IgD-negative memory B cell (primary cell): ENCODE data around the gene ARSH. TPM values are rescaled to one million over a fixed set of nuclear protein-coding genes. Genes with fewer than 3 reads are reported as not detected.
"Not testable (repeated sequence)": the region's sequence is repeated elsewhere in the genome, so short reads cannot be mapped to it uniquely, and the experiment has no call there.

ENCODE experiments used
- H3K27ac Mint-ChIP-seq, 3 donors: one replicate each; pipeline ENCODE4 v1.8.0; 2020 to 2022; ENCODE audit warnings: mild to moderate bottlenecking in 3 of 3, mixed read lengths in 3 of 3, moderate library complexity in 1 of 3
- H3K27me3 Mint-ChIP-seq: one replicate; pipeline ENCODE4 v1.8.0; 2021; ENCODE audit warnings: mixed read lengths
- H3K36me3 Mint-ChIP-seq: one replicate; pipeline ENCODE4 v1.8.0; 2020; ENCODE audit warnings: mild to moderate bottlenecking, mixed read lengths
- H3K4me1 Mint-ChIP-seq, 3 donors: one replicate each; pipeline ENCODE4 v1.8.0; 2020 to 2022; ENCODE audit warnings: mixed read lengths in 3 of 3, mild to moderate bottlenecking in 1 of 3
- H3K4me3 Mint-ChIP-seq, 4 donors: one replicate each; pipeline ENCODE4 v1.8.0; 2020 to 2022; ENCODE audit warnings: mild to moderate bottlenecking in 4 of 4, mixed read lengths in 4 of 4, moderate library complexity in 3 of 4
- H3K9me3 Mint-ChIP-seq, 3 donors: one replicate each; pipeline ENCODE4 v1.8.0; 2020 to 2021; ENCODE audit warnings: mixed read lengths in 3 of 3, mild to moderate bottlenecking in 1 of 3
- polyA plus RNA-seq: library from polyadenylated mRNA; unstranded; fragments of 300-500 nt; fragmentation: Illumina TruSeq; gene quantifications from one replicate; pipeline ENCODE4 v1.2.3, GENCODE V29; 2021

ARSH gene
- polyA plus RNA-seq, 1 donor from 2014 or later = not detected

GRCh38 chrX:2984342-2984741 lies 22.0 kb upstream of the ARSH start:
- Mint-ChIP-seq H3K27ac (no peak overlapping the region), H3K27me3 (no peaks in the 10 kb centered on the region), H3K9me3 (peaks cover 7 to 20% (median 9%) of the 10 kb centered on the region in 3 donors), H3K4me3 (no peak overlapping the region), H3K4me1 (no peaks in the 10 kb centered on the region), H3K36me3 (no peaks in the 10 kb centered on the region)

GRCh38 chrX:2989565-2989964 lies 16.8 kb upstream of the ARSH start:
- Mint-ChIP-seq H3K4me3 (no peak overlapping the region), H3K4me1 (no peaks in the 10 kb centered on the region), H3K9me3 (peaks cover 2 to 3% (median 3%) of the 10 kb centered on the region in 3 donors), H3K36me3 (no peaks in the 10 kb centered on the region), H3K27me3 (no peaks in the 10 kb centered on the region), H3K27ac (no peak overlapping the region)

- Mint-ChIP-seq H3K27ac (no peak overlapping the region), H3K4me1 (no peaks in the 10 kb centered on the region), H3K36me3 (no peaks in the 10 kb centered on the region), H3K9me3 (peaks cover 3 to 25% (median 8%) of the 10 kb centered on the region in 3 donors), H3K4me3 (no peak overlapping the region), H3K27me3 (no peaks in the 10 kb centered on the region)
Observed at GRCh38 chrX:3010532-3010931, 4.2 kb downstream of the ARSH start.

DNA sequence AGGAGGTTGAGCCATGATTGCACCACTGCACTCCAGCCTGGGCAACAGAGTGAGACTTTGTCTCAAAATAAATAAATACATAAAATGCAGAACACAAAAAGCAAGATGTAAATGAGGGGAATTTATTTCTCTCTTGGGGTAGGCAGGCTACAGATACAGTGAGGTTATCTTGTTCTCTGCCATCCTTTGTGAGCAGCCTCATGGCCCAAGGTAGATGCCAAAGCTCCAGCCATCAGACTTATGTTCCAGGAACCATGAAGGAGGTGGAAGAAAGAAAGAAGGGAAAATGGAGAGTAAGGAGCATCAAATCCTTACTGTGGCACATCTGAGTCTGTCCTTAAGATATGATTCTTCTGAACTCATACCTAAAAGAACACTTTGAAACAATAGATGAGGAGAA lies 11.1 kb downstream of the ARSH start:
- Mint-ChIP-seq H3K27me3 (no peaks in the 10 kb centered on the region), H3K4me3 (no peak overlapping the region), H3K4me1 (no peaks in the 10 kb centered on the region), H3K9me3 (peaks cover 0 to 13% (median 1%) of the 10 kb centered on the region in 3 donors), H3K36me3 (no peaks in the 10 kb centered on the region), H3K27ac (no peak overlapping the region)

DNA sequence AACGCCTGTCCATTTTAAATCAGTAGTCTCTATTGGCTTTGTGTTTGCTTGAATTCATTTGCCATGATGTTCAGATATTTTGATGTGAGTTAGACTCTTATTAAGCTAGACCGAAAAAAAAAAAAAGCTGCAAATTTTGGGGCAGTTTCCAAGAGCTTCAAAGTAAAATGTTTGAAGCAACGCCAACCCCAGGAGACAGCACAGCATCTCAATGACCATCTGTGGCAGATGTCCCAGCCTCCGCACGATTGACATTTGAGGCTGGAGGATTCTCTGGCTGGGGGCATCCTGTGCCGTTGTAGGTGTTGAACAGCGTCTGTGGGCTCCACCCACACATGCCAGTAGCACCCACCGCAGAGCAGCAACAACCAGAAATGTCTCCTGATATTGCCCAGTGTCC lies 17.8 kb downstream of the ARSH start:
- Mint-ChIP-seq H3K27me3 (peaks cover 4% of the 10 kb centered on the region), H3K9me3 (no peaks in the 10 kb centered on the region), H3K27ac (no peak overlapping the region), H3K36me3 (no peaks in the 10 kb centered on the region), H3K4me3 (no peak overlapping the region), H3K4me1 (no peaks in the 10 kb centered on the region)

DNA sequence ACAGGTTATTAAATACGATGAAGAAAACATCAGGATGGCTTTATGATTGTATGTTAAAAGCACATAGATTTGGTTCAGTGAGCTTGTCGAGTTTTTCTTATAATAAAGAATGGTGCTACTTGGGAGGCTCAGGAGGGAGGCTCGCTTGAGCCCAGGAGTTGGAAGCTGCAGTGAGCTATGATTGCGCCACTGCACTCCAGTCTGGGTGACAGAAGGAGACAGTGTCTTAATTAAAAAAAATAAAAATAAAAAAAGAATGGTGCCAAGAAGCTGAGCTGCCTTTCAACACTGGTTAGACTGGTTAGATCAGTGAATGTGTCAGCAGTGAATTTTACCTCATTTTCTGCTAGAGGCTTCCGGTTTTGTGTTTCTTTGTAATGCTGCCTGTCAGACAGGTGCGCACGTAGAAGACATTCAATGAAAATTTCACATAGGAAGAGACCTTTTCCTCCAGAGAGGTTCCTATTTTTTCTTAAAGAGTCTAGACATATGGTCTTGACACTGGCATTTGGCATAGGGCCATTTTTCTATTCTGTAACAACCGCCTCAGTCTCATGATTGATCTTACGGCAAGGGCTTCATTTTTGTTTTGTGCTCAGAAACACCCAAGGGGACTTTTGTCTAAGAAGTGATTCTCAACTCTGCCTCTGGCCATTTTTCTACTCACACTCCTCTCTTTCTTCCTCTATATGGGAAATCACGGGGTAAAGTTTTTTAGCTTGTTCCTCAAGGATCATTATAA lies 19.9 kb downstream of the ARSH start:
- peak overlapping the region in 1 of 3 donors; percentile 1 for H3K27ac Mint-ChIP-seq
- peaks cover 6% of the 10 kb centered on the region for H3K27me3 Mint-ChIP-seq
- H3K4me1 Mint-ChIP-seq = no peaks in the 10 kb centered on the region
- H3K4me3 Mint-ChIP-seq = no peak overlapping the region
- no peaks in the 10 kb centered on the region for H3K9me3 Mint-ChIP-seq
- no peaks in the 10 kb centered on the region for H3K36me3 Mint-ChIP-seq

- H3K27me3 Mint-ChIP-seq = peaks cover 6% of the 10 kb centered on the region
- H3K36me3 Mint-ChIP-seq = no peaks in the 10 kb centered on the region
- H3K9me3 Mint-ChIP-seq = no peaks in the 10 kb centered on the region
- no peak overlapping the region for H3K4me3 Mint-ChIP-seq
- no peaks in the 10 kb centered on the region for H3K4me1 Mint-ChIP-seq
- no peak overlapping the region for H3K27ac Mint-ChIP-seq
Observed at GRCh38 chrX:3029129-3029528, 22.8 kb downstream of the ARSH start.

- Mint-ChIP-seq H3K4me1 (peaks cover 0 to 2% (median 0%) of the 10 kb centered on the region in 3 donors), H3K36me3 (no peaks in the 10 kb centered on the region), H3K9me3 (peaks cover 0 to 2% (median 0%) of the 10 kb centered on the region in 3 donors), H3K27me3 (no peaks in the 10 kb centered on the region), H3K4me3 (no peak overlapping the region), H3K27ac (peak overlapping the region in 1 of 3 donors; percentile 35)
Observed at GRCh38 chrX:3037218-3037617, 30.9 kb downstream of the ARSH start.

DNA sequence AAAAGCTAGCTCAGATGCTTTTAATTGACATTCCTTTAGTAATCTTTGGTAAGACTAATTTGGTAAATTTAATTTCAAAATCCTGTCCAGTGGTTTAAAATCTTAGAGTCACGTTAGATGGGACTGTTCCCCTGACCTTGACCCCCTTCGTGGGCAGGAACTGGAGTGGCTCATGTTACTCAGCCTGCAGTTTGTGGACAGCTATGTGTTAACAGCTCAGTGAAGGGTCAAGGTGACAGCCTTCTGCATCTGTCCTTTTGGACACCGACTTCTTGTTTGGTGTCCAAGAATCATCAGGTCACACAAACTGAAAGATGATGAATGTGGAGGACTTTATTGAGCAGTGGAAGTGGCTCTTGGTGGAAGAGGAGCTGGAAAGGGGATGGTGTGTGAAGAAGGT lies 37.9 kb downstream of the ARSH start:
- Mint-ChIP-seq H3K9me3 (peaks cover 0 to 1% (median 0%) of the 10 kb centered on the region in 3 donors), H3K4me1 (no peaks in the 10 kb centered on the region), H3K36me3 (no peaks in the 10 kb centered on the region), H3K27me3 (peaks cover 3% of the 10 kb centered on the region), H3K27ac (no peak overlapping the region), H3K4me3 (no peak overlapping the region)

- no peak overlapping the region for H3K4me3 Mint-ChIP-seq
- H3K27me3 Mint-ChIP-seq = peaks cover 3% of the 10 kb centered on the region
- peaks cover 0 to 1% (median 0%) of the 10 kb centered on the region in 3 donors for H3K9me3 Mint-ChIP-seq
- no peaks in the 10 kb centered on the region for H3K36me3 Mint-ChIP-seq
- no peak overlapping the region for H3K27ac Mint-ChIP-seq
- H3K4me1 Mint-ChIP-seq = no peaks in the 10 kb centered on the region
Observed at GRCh38 chrX:3044671-3045070, 38.3 kb downstream of the ARSH start.

GRCh38 chrX:3046253-3047240 lies 40.2 kb downstream of the ARSH start:
- Mint-ChIP-seq H3K4me3 (no peak overlapping the region), H3K36me3 (no peaks in the 10 kb centered on the region), H3K27ac (no peak overlapping the region), H3K4me1 (no peaks in the 10 kb centered on the region), H3K9me3 (peaks cover 0 to 1% (median 0%) of the 10 kb centered on the region in 3 donors), H3K27me3 (peaks cover 5% of the 10 kb centered on the region)

- H3K4me3 Mint-ChIP-seq, H3K36me3 Mint-ChIP-seq, H3K27me3 Mint-ChIP-seq, H3K27ac Mint-ChIP-seq, H3K4me1 Mint-ChIP-seq, H3K9me3 Mint-ChIP-seq: not testable (repeated sequence)
Observed at GRCh38 chrX:3050523-3051175, 44.3 kb downstream of the ARSH start.

GRCh38 chrX:3052860-3053259 lies 46.5 kb downstream of the ARSH start:
- Mint-ChIP-seq H3K36me3 (no peaks in the 10 kb centered on the region), H3K4me3 (no peak overlapping the region), H3K9me3 (no peaks in the 10 kb centered on the region), H3K27me3 (peaks cover 4% of the 10 kb centered on the region), H3K27ac (no peak overlapping the region), H3K4me1 (no peaks in the 10 kb centered on the region)

GRCh38 chrX:3066555-3066954 lies 60.2 kb downstream of the ARSH start:
- no peaks in the 10 kb centered on the region for H3K4me1 Mint-ChIP-seq
- no peaks in the 10 kb centered on the region for H3K27me3 Mint-ChIP-seq
- H3K9me3 Mint-ChIP-seq = peaks cover 0 to 6% (median 0%) of the 10 kb centered on the region in 3 donors
- no peaks in the 10 kb centered on the region for H3K36me3 Mint-ChIP-seq
- H3K4me3 Mint-ChIP-seq = no peak overlapping the region
- no peak overlapping the region for H3K27ac Mint-ChIP-seq

GRCh38 chrX:3075959-3076358 lies 69.6 kb downstream of the ARSH start:
- no peaks in the 10 kb centered on the region for H3K4me1 Mint-ChIP-seq
- H3K9me3 Mint-ChIP-seq = peaks cover 0 to 1% (median 1%) of the 10 kb centered on the region in 3 donors
- H3K27ac Mint-ChIP-seq = no peak overlapping the region
- H3K27me3 Mint-ChIP-seq = peaks cover 3% of the 10 kb centered on the region
- peak overlapping the region in 1 of 4 donors; percentile 5 for H3K4me3 Mint-ChIP-seq
- no peaks in the 10 kb centered on the region for H3K36me3 Mint-ChIP-seq
